Spleen (tissue), 11 donors: ENCODE measurements around the gene AEBP1. TPM values are rescaled to one million over a fixed set of nuclear protein-coding genes. Genes with fewer than 3 reads are reported as not detected.

Source experiments
- DNase-seq: peaks from one replicate; pipeline ENCODE4 v3.0.0-alpha.2; 2020
- H3K27ac ChIP-seq, 8 donors: fragments of 200-600 bp; sonication (generic) in 7 of 8; 1 replicate in 4 of 8; 2 replicates in 4 of 8; pipeline versions ENCODE4 v1.5.0 to v1.8.0; 2016 to 2021; ENCODE audit warnings: inconsistent platforms in 4 of 8, mild to moderate bottlenecking in 4 of 8, moderate library complexity in 1 of 8
- H3K27me3 ChIP-seq, 7 donors: fragments of 200-600 bp; sonication (generic) in 6 of 7; replicated peaks in 1 of 7; 1 replicate in 4 of 7; 2 replicates in 3 of 7; pipeline versions ENCODE4 v1.5.0 to v1.8.0; 2016 to 2021; ENCODE audit warnings: inconsistent platforms in 3 of 7, mild to moderate bottlenecking in 1 of 7
- H3K36me3 ChIP-seq, 6 donors: fragments of 200-600 bp; sonication (generic) in 5 of 6; 1 replicate in 4 of 6; 2 replicates in 2 of 6; pipeline versions ENCODE4 v1.5.0 to v1.8.0; 2016 to 2021; ENCODE audit warnings: inconsistent platforms in 2 of 6
- H3K4me1 ChIP-seq, 6 donors: fragments of 200-600 bp; sonication (generic) in 5 of 6; 1 replicate in 3 of 6; 2 replicates in 3 of 6; pipeline versions ENCODE4 v1.5.0 to v1.8.0; 2016 to 2021; ENCODE audit warnings: inconsistent platforms in 3 of 6
- H3K4me3 ChIP-seq, 8 donors: fragments of 200-600 bp; sonication (generic) in 7 of 8; 1 replicate in 4 of 8; 2 replicates in 4 of 8; pipeline versions ENCODE4 v1.5.0 to v1.8.0; 2016 to 2021; ENCODE audit warnings: inconsistent platforms in 4 of 8, mild to moderate bottlenecking in 4 of 8, moderate library complexity in 2 of 8
- H3K9me3 ChIP-seq, 8 donors: fragments of 200-600 bp; sonication (generic) in 7 of 8; 1 replicate in 4 of 8; 2 replicates in 4 of 8; pipeline versions ENCODE4 v1.5.0 to v1.8.0; 2016 to 2021; ENCODE audit warnings: inconsistent platforms in 4 of 8
- POLR2A ChIP-seq, 3 donors: fragments of 450-650 bp; IDR thresholded peaks; one replicate each; pipeline ENCODE4 v1.5.1; 2017; ENCODE audit warnings: antibody characterized with exemption in 3 of 3, mild to moderate bottlenecking in 1 of 3
- POLR2AphosphoS5 ChIP-seq, 3 donors: sonication (generic); formaldehyde crosslinking; IDR thresholded peaks; one replicate each; pipeline ENCODE4 v1.5.1; 2017; ENCODE audit warnings: antibody characterized with exemption in 3 of 3
- WGBS, 5 donors: extraction: QIAGEN DNeasy Blood & Tissue Kit in 3 of 5; methylation state at CpG; one replicate each; pipeline versions ENCODE4 v1.1.5 to v1.1.7; 2013 to 2018; 5-methylcytosine and 5-hydroxymethylcytosine counted together
- intact Hi-C: fragments of 100-400 bp; cut with DNase I; formaldehyde crosslinking; loops from one replicate; pipeline ENCODE4 v1.15.0; 2023; ENCODE audit warnings: low total_unique reads
- polyA plus RNA-seq, 3 donors: library from polyadenylated mRNA; stranded (reverse); fragments of 200-250 nt; gene quantifications; one replicate each; pipeline ENCODE4 v1.2.1, GENCODE V29; 2013
- total RNA-seq, 7 donors: library from RNA; depleted of rRNA in 3 of 7; stranded (reverse); fragments of >200 nt in 3 of 7; fragmentation: NEBNext Ultra II Directional in 4 of 7; extraction: Animal tissue kit (Norgen Biotek cat#: 25700) in 4 of 7; gene quantifications; one replicate each; pipeline versions ENCODE4 v1.1.0 to v1.2.1, GENCODE V29; 2016 to 2021
- TF ChIP-seq, protein P1 (sequence below), 11 experiments: fragments of 200-600 bp in 7 of 11; fragments of 450-650 bp in 4 of 11; sonication (generic) in 4 of 11; IDR thresholded peaks in 8 of 11; conservative IDR thresholded peaks in 3 of 11; 1 replicate in 7 of 11; 2 replicates in 4 of 11; pipeline versions ENCODE4 v1.4.0 to v1.8.0; 2016 to 2021; ENCODE audit warnings: antibody characterized with exemption in 11 of 11, inconsistent platforms in 4 of 11, mild to moderate bottlenecking in 1 of 11
- donor health status: healthy with polysubstance abuse.
- donor health status: DM: no; HTN: no; CAD: no; lungs with moderate emphysema.
- donor health status: DM: no; HTN: no; CAD: no.
- donor health status: Bipolar disorder and iron deficiency.
- donor health status: healthy.
- donor health status: DM: no; HTN: no; CAD: no.
- donor health status: DM: yes; HTN: yes; CAD: no.

Gene AEBP1
- total and polyA plus RNA-seq, 10 donors: 41.3 to 106 (median 76.0) TPM

- peaks cover 0 to 12% (median 2%) of the 10 kb centered on the region in 6 donors for H3K36me3 ChIP-seq
- no peaks in the 10 kb centered on the region for H3K9me3 ChIP-seq
- WGBS, 5 donors: 85 to 90% (median 87%) methylated on average over 11 of the region's 11 CpGs
- H3K4me1 ChIP-seq: peaks cover 24 to 82% (median 60%) of the 10 kb centered on the region in 6 donors
- H3K4me3 ChIP-seq: no peak overlapping the region
- TF ChIP-seq, protein P1, sequence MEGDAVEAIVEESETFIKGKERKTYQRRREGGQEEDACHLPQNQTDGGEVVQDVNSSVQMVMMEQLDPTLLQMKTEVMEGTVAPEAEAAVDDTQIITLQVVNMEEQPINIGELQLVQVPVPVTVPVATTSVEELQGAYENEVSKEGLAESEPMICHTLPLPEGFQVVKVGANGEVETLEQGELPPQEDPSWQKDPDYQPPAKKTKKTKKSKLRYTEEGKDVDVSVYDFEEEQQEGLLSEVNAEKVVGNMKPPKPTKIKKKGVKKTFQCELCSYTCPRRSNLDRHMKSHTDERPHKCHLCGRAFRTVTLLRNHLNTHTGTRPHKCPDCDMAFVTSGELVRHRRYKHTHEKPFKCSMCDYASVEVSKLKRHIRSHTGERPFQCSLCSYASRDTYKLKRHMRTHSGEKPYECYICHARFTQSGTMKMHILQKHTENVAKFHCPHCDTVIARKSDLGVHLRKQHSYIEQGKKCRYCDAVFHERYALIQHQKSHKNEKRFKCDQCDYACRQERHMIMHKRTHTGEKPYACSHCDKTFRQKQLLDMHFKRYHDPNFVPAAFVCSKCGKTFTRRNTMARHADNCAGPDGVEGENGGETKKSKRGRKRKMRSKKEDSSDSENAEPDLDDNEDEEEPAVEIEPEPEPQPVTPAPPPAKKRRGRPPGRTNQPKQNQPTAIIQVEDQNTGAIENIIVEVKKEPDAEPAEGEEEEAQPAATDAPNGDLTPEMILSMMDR (IDR thresholded peaks at IDR 0.05 in 8 of 11, conservative IDR thresholded peaks at IDR 0.05 in 3 of 11): no peak
- peak in 2 of 3 donors; percentile 58 to 65 for TF ChIP-seq POLR2AphosphoS5 (IDR thresholded peaks at IDR 0.05)
- intact Hi-C loops: no loop called here
- no peaks in the 10 kb centered on the region for H3K27me3 ChIP-seq
- DNase-seq: peak; percentile 69
- no peak overlapping the region for H3K27ac ChIP-seq
Measured at GRCh38 chr7:44067064-44067951, 36.8 kb upstream of the AEBP1 start.

GRCh38 chr7:44068054-44068453, 36.1 kb upstream of the AEBP1 start:
- peak; percentile 69 for DNase-seq
- TF ChIP-seq, protein P1 (IDR thresholded peaks at IDR 0.05 in 8 of 11, conservative IDR thresholded peaks at IDR 0.05 in 3 of 11): no peak
- TF ChIP-seq POLR2AphosphoS5 (IDR thresholded peaks at IDR 0.05): peak; percentile 50 to 74 (median 67)
- 75 to 87% (median 84%) methylated on average over 7 of the region's 7 CpGs for WGBS, 5 donors
- peaks cover 0 to 12% (median 5%) of the 10 kb centered on the region in 6 donors for H3K36me3 ChIP-seq
- intact Hi-C loops: no loop called here
- peaks cover 29 to 82% (median 60%) of the 10 kb centered on the region in 6 donors for H3K4me1 ChIP-seq
- no peak overlapping the region for H3K4me3 ChIP-seq
- no peak overlapping the region for H3K27ac ChIP-seq
- H3K27me3 ChIP-seq: no peaks in the 10 kb centered on the region
- no peaks in the 10 kb centered on the region for H3K9me3 ChIP-seq

- Histone ChIP-seq H3K4me1 (peaks cover 18 to 79% (median 48%) of the 10 kb centered on the region in 6 donors), H3K36me3 (peaks cover 0 to 48% (median 36%) of the 10 kb centered on the region in 6 donors), H3K9me3 (no peaks in the 10 kb centered on the region), H3K4me3 (no peak overlapping the region), H3K27ac (peak overlapping the region in 6 of 8 donors; percentile 9 to 98 (median 94)), H3K27me3 (no peaks in the 10 kb centered on the region)
- no peak for DNase-seq
- TF ChIP-seq POLR2A (IDR thresholded peaks at IDR 0.05): no peak
- TF ChIP-seq, protein P1 (IDR thresholded peaks at IDR 0.05 in 8 of 11, conservative IDR thresholded peaks at IDR 0.05 in 3 of 11): no peak
- no peak for TF ChIP-seq POLR2AphosphoS5 (IDR thresholded peaks at IDR 0.05)
- 73 to 85% (median 83%) methylated on average over 9 of the region's 9 CpGs for WGBS, 5 donors
- intact Hi-C loops: no loop called here
Measured at GRCh38 chr7:44071726-44072363, 32.3 kb upstream of the AEBP1 start.
